SK-N-MC (cell line): Measurements from ENCODE around the gene BCAS3.

ENCODE experiments used
- EZH2 ChIP-seq: fragments of 200-600 bp; sonication (generic); IDR thresholded peaks from one replicate; pipeline ENCODE4 v1.6.1; 2017; ENCODE audit warnings: antibody characterized with exemption
- FOXP2 ChIP-seq: optimal IDR thresholded peaks from 2 replicates; pipeline ENCODE3; 2011; ENCODE audit warnings: mild to moderate bottlenecking, moderate library complexity; ENCODE audit not compliant: insufficient read depth; ENCODE audit errors: extremely low read length, control extremely low read depth
- POLR2AphosphoS5 ChIP-seq: IDR thresholded peaks from 2 replicates; pipeline ENCODE4 v1.6.1; 2012; ENCODE audit warnings: mild to moderate bottlenecking, low read depth, low read length, borderline replicate concordance

DNA sequence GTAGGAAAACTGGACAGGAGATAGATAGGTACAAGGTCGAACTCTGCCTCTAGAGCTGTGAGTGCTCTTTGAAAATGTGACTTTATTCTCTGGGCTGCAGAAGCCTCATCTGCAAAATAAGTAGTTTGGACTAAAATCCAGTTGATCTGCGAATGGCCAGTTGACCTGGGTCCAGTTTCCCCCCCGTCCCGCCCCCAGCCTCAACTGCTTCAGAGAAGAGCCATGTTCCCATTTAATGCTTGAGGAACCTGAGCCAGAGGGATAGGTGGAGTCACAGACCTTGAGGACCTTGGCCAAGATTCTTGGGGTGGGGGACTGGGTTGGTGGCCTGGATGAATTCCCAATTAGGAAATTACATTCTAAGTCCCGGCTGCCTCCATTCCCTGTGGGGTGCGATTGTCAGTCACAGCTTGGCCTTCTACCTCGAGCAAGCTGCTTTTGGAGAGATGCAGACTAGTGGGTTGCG lies 736.0 kb downstream of the BCAS3 start:
- no peak for TF ChIP-seq POLR2AphosphoS5
- no peak for TF ChIP-seq EZH2
- no peak for TF ChIP-seq FOXP2
